Cardiac atrium fibroblast (primary cell): Measurements from ENCODE around the gene CLIC3. TPM values are rescaled to one million over a fixed set of nuclear protein-coding genes. Genes with fewer than 3 reads are reported as not detected.

Source experiments
- total RNA-seq: library from RNA; depleted of rRNA; stranded (reverse); fragments of >200 nt; gene quantifications from 2 replicates; pipeline ENCODE4 v1.2.3, GENCODE V29; 2015

Gene CLIC3, protein sequence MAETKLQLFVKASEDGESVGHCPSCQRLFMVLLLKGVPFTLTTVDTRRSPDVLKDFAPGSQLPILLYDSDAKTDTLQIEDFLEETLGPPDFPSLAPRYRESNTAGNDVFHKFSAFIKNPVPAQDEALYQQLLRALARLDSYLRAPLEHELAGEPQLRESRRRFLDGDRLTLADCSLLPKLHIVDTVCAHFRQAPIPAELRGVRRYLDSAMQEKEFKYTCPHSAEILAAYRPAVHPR
- total RNA-seq: 4.7 and 16.8 TPM in 2 replicates

DNA sequence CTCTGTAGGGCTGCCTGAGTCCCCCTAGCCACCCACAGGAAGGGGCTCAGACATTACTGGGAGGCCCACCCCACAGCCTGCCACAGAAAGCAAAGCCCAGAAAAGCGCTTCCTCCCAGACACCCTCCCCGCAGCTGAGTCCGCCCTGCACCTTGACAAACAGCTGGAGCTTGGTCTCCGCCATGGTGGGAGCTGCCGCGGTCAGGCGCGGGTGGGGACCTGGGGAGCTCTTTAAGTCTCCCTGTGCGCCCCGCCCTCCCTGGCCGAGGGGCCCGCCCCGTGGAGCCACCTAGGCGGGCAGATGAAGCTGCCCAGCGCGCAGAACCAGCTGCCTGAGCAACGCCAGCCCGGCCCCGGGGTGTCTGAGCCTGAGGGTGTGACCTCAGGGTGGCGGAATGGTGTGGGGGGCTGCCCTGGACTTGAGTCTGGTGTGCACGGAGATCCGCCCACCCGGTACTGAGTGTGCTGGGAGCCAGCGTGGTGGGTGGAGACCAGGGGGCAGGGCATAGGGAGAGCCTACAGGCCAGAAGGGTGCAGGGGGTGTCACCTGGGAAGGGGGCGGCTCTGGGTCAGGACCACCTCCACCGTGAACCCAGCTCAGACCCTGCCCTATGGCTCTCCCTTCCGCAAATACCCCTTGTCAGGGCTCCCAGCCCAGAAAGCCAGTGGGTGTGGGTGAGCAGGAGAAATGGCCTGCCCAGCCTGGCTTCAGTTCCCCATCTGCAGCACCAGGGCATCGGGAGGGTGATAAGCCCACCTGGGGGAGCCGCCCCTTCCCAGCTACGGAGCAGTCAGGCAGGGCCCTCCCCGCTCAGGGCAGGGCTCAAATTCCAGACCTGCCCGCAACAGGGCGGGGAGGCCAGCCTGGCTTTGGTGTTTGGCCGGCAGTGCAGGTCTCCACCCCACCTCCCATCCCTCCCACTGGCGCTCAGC is at the start of gene CLIC3:
TSS of gene CLIC3 (minus strand) at position 208 of the 932 bp plus-strand sequence. CDS start at position 183, 25 bp downstream.

GRCh38 chr9:137031904-137032640 is 35.7 kb upstream of the CLIC3 start, which contains the start of gene FUT7:
Gene FUT7 (minus strand): TSS chr9:137032088. CDS start chr9:137031991, 97 bp downstream.

GRCh38 chr9:137027369-137028262 is 31.2 kb upstream of the CLIC3 start, which contains the start of gene ABCA2:
Gene ABCA2 (minus strand): TSS chr9:137028237. CDS start chr9:137028140, 97 bp downstream.

DNA sequence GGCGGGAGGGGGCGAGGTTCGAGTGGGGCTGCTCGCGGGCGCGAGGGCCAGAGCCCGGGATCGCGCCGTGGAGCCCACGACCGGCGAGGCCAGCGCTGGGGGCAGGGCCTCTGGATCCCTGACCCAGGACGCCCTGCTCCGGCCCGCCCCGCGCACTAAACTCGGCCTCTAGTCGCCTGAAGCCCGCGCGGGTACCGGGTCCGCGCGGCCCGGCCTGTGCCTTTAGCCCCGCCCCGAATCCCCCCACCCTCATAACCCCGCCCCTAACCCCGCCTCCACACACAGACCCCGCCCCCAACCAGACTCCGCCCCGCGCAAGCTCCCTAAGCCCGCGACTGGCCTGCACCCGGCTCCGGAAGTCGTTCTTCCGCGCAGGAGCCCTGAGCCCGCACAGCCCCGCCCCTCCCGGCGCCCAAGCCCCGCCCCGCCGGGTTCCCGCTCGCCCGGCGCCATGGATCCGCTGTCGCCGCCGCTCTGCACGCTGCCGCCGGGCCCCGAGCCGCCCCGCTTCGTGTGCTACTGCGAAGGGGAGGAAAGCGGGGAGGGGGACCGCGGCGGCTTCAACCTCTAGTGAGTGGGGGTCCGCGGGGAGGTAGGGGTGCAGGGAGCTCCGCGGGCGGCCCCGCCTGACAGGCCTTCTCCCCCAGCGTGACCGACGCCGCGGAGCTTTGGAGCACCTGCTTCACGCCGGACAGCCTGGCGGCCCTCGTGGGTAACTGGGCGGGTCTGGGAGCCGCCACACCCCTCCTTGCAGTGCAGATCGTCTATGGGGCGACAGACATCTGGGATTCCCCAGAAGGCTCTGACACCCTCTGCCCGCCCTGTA is 4.2 kb downstream of the CLIC3 start, which contains the start of gene PAXX:
TSS of gene PAXX (plus strand) at position 430 of the 826 bp plus-strand sequence. CDS start at position 452, 22 bp downstream.

GRCh38 chr9:136982232-136983051 is 13.9 kb downstream of the CLIC3 start, which contains the start of gene LCNL1:
Gene LCNL1 (plus strand): TSS chr9:136982993. CDS start chr9:136983587, 594 bp downstream.

GRCh38 chr9:136977223-136977622 is 19.1 kb downstream of the CLIC3 start, which contains the start of gene PTGDS:
Gene PTGDS (plus strand): TSS chr9:136977504. CDS start chr9:136977579, 75 bp downstream.

GRCh38 chr9:136951541-136952320 is 44.6 kb downstream of the CLIC3 start, which contains the start of gene LCN12:
Gene LCN12 (plus strand): TSS chr9:136952273. CDS start chr9:136952328, 55 bp downstream.

Other genes with a start within 250 kb of the CLIC3 start
- not detected in 2 replicates for gene LCN6, start 248.0 kb downstream of the CLIC3 start, total RNA-seq
- not detected in 2 replicates for gene LCN8, start 238.3 kb downstream of the CLIC3 start, total RNA-seq
- not detected in 2 replicates for gene LCN15, start 232.1 kb downstream of the CLIC3 start, total RNA-seq
- gene TMEM141, start 205.2 kb downstream of the CLIC3 start, total RNA-seq: 104 and 151 TPM in 2 replicates
- 0.18 and 1.6 TPM in 2 replicates for gene CCDC183, start 200.2 kb downstream of the CLIC3 start, total RNA-seq
- 68.2 and 77.4 TPM in 2 replicates for gene RABL6, start 188.6 kb downstream of the CLIC3 start, total RNA-seq
- 1.5 and 2.7 TPM in 2 replicates for gene AJM1, start 154.1 kb downstream of the CLIC3 start, total RNA-seq
- 118 and 128 TPM in 2 replicates for gene PHPT1, start 147.2 kb downstream of the CLIC3 start, total RNA-seq
- 3.2 and 3.6 TPM in 2 replicates for gene MAMDC4, start 144.2 kb downstream of the CLIC3 start, total RNA-seq
- gene EDF1, start 130.3 kb downstream of the CLIC3 start, total RNA-seq: 376 and 413 TPM in 2 replicates
- gene TRAF2, start 110.1 kb downstream of the CLIC3 start, total RNA-seq: 3.4 and 6.6 TPM in 2 replicates
- 121 and 137 TPM in 2 replicates for gene FBXW5, start 51.8 kb downstream of the CLIC3 start, total RNA-seq
- not detected in 2 replicates for gene C8G, start 51.3 kb downstream of the CLIC3 start, total RNA-seq
- not detected in 2 replicates for gene LCN12, start 44.3 kb downstream of the CLIC3 start, total RNA-seq
- gene PTGDS, start 19.1 kb downstream of the CLIC3 start, total RNA-seq: 4.5 and 15.2 TPM in 2 replicates
- gene LCNL1, start 13.6 kb downstream of the CLIC3 start, total RNA-seq: not detected in 2 replicates
- 17.7 and 29.2 TPM in 2 replicates for gene PAXX, start 4.1 kb downstream of the CLIC3 start, total RNA-seq
- gene ABCA2, start 31.7 kb upstream of the CLIC3 start, total RNA-seq: 12.3 and 23.8 TPM in 2 replicates
- not detected in 2 replicates for gene FUT7, start 35.5 kb upstream of the CLIC3 start, total RNA-seq
- gene NPDC1, start 49.6 kb upstream of the CLIC3 start, total RNA-seq: 51.2 and 71.8 TPM in 2 replicates
- not detected in 2 replicates for gene ENTPD2, start 57.5 kb upstream of the CLIC3 start, total RNA-seq
- gene SAPCD2, start 74.0 kb upstream of the CLIC3 start, total RNA-seq: 0.18 and 2.6 TPM in 2 replicates
- 8.5 and 10.7 TPM in 2 replicates for gene UAP1L1, start 80.9 kb upstream of the CLIC3 start, total RNA-seq
- 86.1 and 101 TPM in 2 replicates for gene MAN1B1, start 90.4 kb upstream of the CLIC3 start, total RNA-seq
- 136 and 138 TPM in 2 replicates for gene DPP7, start 118.2 kb upstream of the CLIC3 start, total RNA-seq
- not detected in 2 replicates for gene GRIN1, start 142.6 kb upstream of the CLIC3 start, total RNA-seq
- gene LRRC26, start 173.5 kb upstream of the CLIC3 start, total RNA-seq: not detected in 2 replicates
- not detected in 2 replicates for gene TMEM210, start 175.5 kb upstream of the CLIC3 start, total RNA-seq
- 13.5 and 20.3 TPM in 2 replicates for gene ANAPC2, start 192.0 kb upstream of the CLIC3 start, total RNA-seq
- 52.2 and 74.0 TPM in 2 replicates for gene SSNA1, start 192.1 kb upstream of the CLIC3 start, total RNA-seq
- 5.8 and 7.2 TPM in 2 replicates for gene TPRN, start 204.2 kb upstream of the CLIC3 start, total RNA-seq
- 26.7 and 38.4 TPM in 2 replicates for gene TMEM203, start 209.1 kb upstream of the CLIC3 start, total RNA-seq
- gene NDOR1, start 209.1 kb upstream of the CLIC3 start, total RNA-seq: 8.3 and 9.4 TPM in 2 replicates
- gene RNF208, start 225.7 kb upstream of the CLIC3 start, total RNA-seq: 0.16 TPM in 1 of 2 replicates, not detected in the other
- gene CYSRT1, start 228.6 kb upstream of the CLIC3 start, total RNA-seq: not detected in 2 replicates
- gene RNF224, start 230.9 kb upstream of the CLIC3 start, total RNA-seq: not detected in 2 replicates
- gene SLC34A3, start 234.3 kb upstream of the CLIC3 start, total RNA-seq: not detected in 2 replicates
- gene TUBB4B, start 244.7 kb upstream of the CLIC3 start, total RNA-seq: 223 and 269 TPM in 2 replicates